ENCODE results near the gene FLYWCH1.

Gene FLYWCH1

DNA sequence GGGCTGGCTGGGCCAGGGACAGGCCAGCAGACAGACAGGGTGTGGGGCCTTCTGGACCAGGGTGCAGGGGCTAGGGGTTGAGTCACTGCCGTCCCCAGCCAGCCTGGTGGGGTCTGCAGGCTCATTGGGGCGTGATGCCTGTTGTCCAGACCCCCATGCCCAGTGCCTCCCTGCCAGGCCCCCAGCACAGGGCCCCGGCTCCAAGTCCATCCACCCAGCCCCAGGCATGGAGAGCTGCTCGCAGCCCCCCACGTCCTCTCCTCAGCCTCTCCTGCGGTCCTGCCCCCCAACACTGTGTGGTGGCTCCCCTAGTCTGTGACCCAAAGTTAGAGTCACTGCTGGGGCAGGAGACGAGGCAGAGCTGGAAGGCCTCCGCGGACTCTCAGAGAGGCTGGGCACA, 75.6 kb downstream of the FLYWCH1 start:
- DNase-seq = no peak

DNA sequence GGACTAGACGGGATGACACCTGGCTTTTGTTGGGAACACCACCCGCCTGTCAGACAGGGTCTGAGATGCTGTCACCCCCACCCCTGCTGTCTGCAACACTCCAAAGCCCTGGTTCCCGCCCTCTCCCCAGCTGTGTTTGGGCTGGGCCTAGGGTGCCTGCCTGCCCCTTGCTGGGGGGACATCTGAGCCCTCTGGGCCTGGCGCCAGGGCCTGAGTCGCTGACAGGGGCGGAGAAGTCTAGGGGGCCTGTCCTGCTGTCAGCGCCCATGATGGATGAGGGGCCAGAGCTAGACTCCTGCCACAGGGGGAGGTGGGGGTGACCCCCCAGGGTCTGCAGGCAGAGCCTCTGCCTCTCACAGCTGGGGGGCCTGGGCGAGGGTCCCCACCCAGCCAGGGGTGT, 76.1 kb downstream of the FLYWCH1 start:
- no peak for DNase-seq

DNA sequence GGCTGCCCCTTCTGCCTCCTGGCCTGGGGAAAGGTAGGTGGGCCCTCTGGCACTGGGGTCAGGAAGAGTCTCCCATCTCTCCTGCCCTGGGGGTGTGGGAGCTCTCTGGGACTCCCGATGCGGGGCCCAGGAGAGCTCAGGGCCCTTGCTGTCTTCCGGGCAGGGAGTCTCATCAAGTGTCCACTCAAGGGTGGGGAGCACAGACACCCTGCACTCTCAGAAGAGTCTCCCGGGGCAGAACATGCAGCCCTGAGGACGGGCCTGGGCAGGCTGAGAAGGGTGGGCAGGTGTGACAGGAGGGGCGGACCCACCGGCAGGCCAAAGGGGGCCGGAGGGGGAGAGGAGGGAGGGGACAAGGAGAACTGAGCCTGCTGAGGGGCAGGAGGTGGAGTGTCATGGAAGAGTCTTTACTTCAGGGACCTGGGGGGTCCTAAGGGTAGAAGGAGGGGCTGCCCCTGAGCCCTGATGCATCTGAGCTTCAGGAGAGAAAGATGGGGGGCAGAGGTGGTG, 76.9 kb downstream of the FLYWCH1 start:
- no peak for DNase-seq

DNA sequence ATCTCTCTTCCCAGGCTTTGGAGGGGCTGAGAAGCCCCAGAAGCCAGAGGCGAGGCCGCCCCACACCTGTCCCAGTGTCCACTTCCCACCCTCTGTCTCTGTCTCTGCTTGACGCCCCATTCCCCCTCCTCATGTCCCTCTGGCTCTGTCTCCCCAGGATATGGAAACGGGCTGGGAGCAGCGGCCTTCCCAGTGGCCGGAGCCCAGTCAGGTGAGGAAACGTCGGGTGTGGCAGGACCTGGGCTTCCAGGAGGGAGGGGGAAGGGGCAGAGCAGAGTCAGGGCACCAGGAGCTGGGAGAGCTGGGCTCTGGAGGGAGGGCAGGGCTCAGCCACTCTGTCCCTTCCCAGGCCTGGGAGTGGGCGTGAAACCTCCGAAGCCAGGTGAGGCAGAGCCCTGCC, 79.2 kb downstream of the FLYWCH1 start:
- no peak for DNase-seq

DNA sequence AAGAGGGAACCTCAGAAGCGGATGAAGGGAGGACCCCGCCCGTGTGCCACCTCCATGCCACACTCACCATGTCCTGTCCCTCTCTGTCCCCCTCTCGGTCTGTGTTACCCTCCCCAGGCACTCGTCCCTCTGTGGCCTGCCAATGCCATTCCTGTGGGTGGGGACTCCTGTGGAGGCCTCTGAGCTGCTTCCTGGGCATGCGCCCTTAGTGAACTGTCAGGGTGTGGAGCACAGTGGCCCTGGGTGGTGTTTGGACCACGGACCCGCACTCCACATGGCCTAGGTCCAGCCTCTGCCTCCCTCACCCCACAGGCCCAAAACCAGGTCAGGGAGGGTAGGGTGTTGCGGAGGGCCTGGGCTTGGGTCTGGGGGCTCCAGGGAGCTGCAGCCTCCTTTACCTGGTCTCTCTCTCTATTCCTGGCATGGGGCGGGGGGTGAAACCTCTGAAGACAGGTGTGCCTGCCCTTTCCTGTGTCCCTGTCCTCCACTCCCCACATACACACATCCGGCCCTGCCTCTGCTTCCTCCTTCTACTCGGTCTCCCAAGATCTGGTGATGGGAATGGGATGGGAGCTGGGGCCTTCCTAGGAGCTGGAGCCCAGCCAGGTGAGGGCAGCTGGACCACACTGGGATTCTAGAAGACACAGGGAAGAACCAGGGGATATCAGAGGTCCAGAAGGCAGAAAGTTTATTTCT, 80.0 kb downstream of the FLYWCH1 start:
- no peak for DNase-seq

DNA sequence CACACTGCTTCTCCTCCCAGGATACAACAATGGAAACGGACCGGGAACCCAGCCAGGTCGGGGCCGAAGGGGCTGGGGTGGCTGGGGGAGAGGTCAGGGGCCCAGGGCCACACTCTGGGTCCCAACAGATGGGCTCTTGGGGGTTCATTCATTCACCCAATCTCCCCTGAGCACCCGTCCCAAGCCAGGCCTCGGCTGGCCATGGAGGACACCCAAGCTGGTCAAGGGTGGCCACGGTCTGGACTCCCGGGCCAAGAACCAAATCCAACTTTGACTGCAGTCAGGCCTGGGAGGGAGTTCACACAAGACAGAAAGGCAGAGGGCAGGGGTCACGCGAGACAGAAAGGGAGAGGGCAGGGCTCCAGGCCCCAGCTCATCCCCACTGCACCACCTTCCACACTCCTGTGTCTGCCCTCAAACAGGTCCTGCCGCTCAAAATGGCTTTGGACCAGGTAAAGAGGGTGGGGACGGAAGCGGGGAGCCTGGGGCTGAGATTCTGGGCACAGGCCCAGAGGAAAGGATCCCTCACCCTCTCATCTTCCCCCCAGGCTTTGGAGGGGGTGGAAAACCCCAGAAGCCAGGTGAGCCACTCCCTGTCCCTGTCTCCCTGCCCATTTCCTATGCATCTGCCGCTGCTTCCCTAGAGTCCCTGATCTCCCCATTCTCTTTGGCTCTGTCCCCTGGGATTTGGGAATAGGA, 80.8 kb downstream of the FLYWCH1 start:
- no peak for DNase-seq

DNA sequence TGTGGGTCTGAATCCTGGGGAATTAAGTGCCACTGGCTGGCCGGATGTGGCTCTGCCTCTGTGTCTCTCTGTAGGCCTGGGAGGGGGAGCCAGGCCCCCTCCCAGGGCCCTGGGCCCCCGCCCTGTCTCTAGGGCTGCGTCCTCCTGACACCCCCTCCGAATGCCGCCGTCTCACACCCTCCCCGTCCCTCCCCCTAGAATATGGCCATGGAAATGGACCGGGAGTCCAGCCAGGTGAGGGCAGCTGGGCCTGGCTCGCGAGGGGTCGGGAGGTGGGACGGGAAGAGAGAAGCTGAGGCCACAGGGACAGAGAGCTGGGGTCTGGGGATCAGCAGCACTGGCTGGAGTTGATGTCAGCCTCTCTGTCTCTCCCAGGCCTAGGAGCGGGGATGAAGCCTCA, 84.6 kb downstream of the FLYWCH1 start:
- DNase-seq = no peak

DNA sequence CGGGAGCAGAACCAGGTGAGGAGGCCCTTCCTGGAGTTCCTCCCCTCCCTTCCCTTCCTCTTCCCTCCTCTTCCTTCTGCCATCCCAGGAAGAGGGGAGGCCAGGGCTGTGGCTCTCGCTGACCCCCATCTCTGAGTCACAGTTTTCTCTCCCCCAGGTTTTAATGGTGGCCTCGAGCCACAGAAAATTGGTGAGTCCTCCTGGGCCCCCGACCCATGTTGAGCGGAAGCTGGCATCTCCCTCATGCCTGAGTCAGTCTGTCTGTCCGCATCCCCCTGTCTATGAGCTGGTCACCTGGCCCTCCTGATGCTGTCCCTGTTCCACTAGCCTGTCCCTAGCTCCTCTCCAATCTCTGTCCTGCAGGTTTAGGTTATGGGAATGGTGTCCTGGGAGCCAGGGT, 88.2 kb downstream of the FLYWCH1 start:
- DNase-seq = no peak

DNA sequence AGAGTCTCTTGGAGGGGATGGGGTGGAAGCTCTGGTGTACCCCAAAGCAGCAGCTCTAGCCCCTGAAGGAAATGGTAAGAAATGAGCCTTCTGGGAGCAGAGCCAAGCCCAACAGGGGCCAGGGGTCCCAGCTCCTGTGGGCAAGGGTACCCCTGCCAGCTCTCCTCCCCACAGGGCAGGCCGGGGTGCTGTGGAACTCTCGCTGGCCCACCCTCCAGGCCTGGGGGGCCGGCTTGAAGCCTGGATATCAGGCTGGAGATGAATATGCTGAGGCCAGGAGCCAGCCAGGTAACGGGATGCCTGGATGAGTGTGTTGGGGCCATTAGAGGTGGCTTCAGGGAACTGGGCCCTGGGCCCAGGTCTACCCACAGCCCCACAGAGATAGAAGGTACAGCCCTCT, 88.8 kb downstream of the FLYWCH1 start:
- DNase-seq = no peak
